Naive thymus-derived CD4-positive, alpha-beta T cell (primary cell): ENCODE data around the gene PCBD2. TPM values are rescaled to one million over a fixed set of nuclear protein-coding genes. Genes with fewer than 3 reads are reported as not detected.

Experiments used
- ATAC-seq: fragments of 150-1000 bp; cut with Tn5 transposase; 2 replicates; pipeline ENCODE4 v1.10.0; 2021; ENCODE audit warnings: mild to moderate bottlenecking, moderate library complexity
- CTCF ChIA-PET: fragments of 350-600 bp; sonication (Branson Sonifier 250); formaldehyde crosslinking; loops from one replicate; lab custom pipeline; 2021; ENCODE audit warnings: antibody characterized with exemption; lab: Charles Lee
- POLR2A ChIA-PET: fragments of 350-600 bp; sonication (Branson Sonifier 250); formaldehyde crosslinking; loops from one replicate; lab custom pipeline; 2021; ENCODE audit warnings: antibody characterized with exemption, inconsistent platforms; lab: Charles Lee
- DNase-seq, 9 donors: peaks; one replicate each; pipeline versions ENCODE4 v3.0.0 to v3.0.0-alpha.2; 2020 to 2022; ENCODE audit warnings: mixed read lengths in 1 of 9
- H3K27ac ChIP-seq: one replicate; pipeline ENCODE4 v1.7.0; 2013; ENCODE audit warnings: mild to moderate bottlenecking, low read depth, low read length, moderate library complexity
- H3K27me3 ChIP-seq, 2 donors: one replicate each; pipeline ENCODE4 v1.7.0; 2013; ENCODE audit warnings: low read length in 2 of 2, mild to moderate bottlenecking in 2 of 2, moderate library complexity in 2 of 2; ENCODE audit not compliant: control insufficient read depth in 2 of 2, insufficient read depth in 2 of 2
- H3K36me3 ChIP-seq, 3 experiments: 1 replicate in 2 of 3; 2 replicates in 1 of 3; pipeline ENCODE4 v1.7.0; 2013; ENCODE audit warnings: low read length in 3 of 3, mild to moderate bottlenecking in 3 of 3, moderate library complexity in 1 of 3; ENCODE audit not compliant: insufficient read depth in 3 of 3, control insufficient read depth in 2 of 3
- H3K4me1 ChIP-seq, 2 donors: one replicate each; pipeline ENCODE4 v1.7.0; 2013; ENCODE audit warnings: low read length in 2 of 2, mild to moderate bottlenecking in 2 of 2, moderate library complexity in 1 of 2; ENCODE audit not compliant: control insufficient read depth in 2 of 2, insufficient read depth in 2 of 2
- H3K4me3 ChIP-seq: 2 replicates; pipeline ENCODE4 v1.7.0; 2013; ENCODE audit warnings: mild to moderate bottlenecking, low read length
- H3K9me3 ChIP-seq, 3 experiments: 1 replicate in 2 of 3; 2 replicates in 1 of 3; pipeline ENCODE4 v1.7.0; 2013; ENCODE audit warnings: low read length in 3 of 3; ENCODE audit not compliant: control insufficient read depth in 2 of 3
- H3K27ac Mint-ChIP-seq, 9 donors: one replicate each; pipeline ENCODE4 v1.8.0; 2020 to 2022; ENCODE audit warnings: mixed read lengths in 9 of 9, mild to moderate bottlenecking in 8 of 9, moderate library complexity in 5 of 9, inconsistent platforms in 2 of 9
- H3K27me3 Mint-ChIP-seq, 5 donors: one replicate each; pipeline ENCODE4 v1.8.0; 2021 to 2022; ENCODE audit warnings: mixed read lengths in 5 of 5, mild to moderate bottlenecking in 1 of 5
- H3K36me3 Mint-ChIP-seq, 5 donors: one replicate each; pipeline ENCODE4 v1.8.0; 2020 to 2022; ENCODE audit warnings: mixed read lengths in 5 of 5, mild to moderate bottlenecking in 3 of 5, inconsistent platforms in 1 of 5
- H3K4me1 Mint-ChIP-seq, 7 donors: one replicate each; pipeline ENCODE4 v1.8.0; 2020 to 2022; ENCODE audit warnings: mixed read lengths in 7 of 7, mild to moderate bottlenecking in 3 of 7, inconsistent platforms in 1 of 7
- H3K4me3 Mint-ChIP-seq, 10 donors: one replicate each; pipeline ENCODE4 v1.8.0; 2020 to 2022; ENCODE audit warnings: mild to moderate bottlenecking in 10 of 10, mixed read lengths in 10 of 10, moderate library complexity in 6 of 10, inconsistent platforms in 2 of 10
- H3K9me3 Mint-ChIP-seq, 11 donors: one replicate each; pipeline ENCODE4 v1.8.0; 2020 to 2022; ENCODE audit warnings: mixed read lengths in 11 of 11, mild to moderate bottlenecking in 4 of 11, inconsistent platforms in 1 of 11, moderate library complexity in 1 of 11
- intact Hi-C, 2 donors: fragments of 100-400 bp; cut with micrococcal nuclease; formaldehyde crosslinking; loops; one replicate each; pipeline ENCODE4 v1.15.1; 2023
- polyA plus RNA-seq, 2 donors: library from polyadenylated mRNA; unstranded; fragments of 300-500 nt; fragmentation: Illumina TruSeq; gene quantifications; one replicate each; pipeline ENCODE4 v1.2.3, GENCODE V29; 2021
- total RNA-seq, 6 experiments: library from RNA in 5 of 6; stranded (reverse) in 5 of 6; gene quantifications; 1 replicate in 5 of 6; 2 replicates in 1 of 6; pipeline ENCODE4 v1.2.3 and lab custom pipeline; 2021 to 2026

PCBD2 gene
- total and polyA plus RNA-seq, 7 experiments from 2014 or later: 10.6 to 15.8 (median 14.3) TPM

- Histone ChIP-seq H3K4me1 (peaks cover 0 to 7% of the 10 kb centered on the region in 2 donors), H3K27ac (no peak overlapping the region), H3K27me3 (no peaks in the 10 kb centered on the region), H3K36me3 (no peaks in the 10 kb centered on the region), H3K4me3 (no peak overlapping the region), H3K9me3 (no peaks in the 10 kb centered on the region)
- peaks cover 0 to 15% (median 5%) of the 10 kb centered on the region in 11 donors for H3K9me3 Mint-ChIP-seq
- H3K36me3 Mint-ChIP-seq: peaks cover 0 to 26% (median 22%) of the 10 kb centered on the region in 5 donors
- H3K4me1 Mint-ChIP-seq: peaks cover 2 to 19% (median 9%) of the 10 kb centered on the region in 7 donors
- no peak for ATAC-seq
- H3K27ac Mint-ChIP-seq: no peak overlapping the region
- CTCF ChIA-PET: no interaction called here
- no peak for DNase-seq
- no peak overlapping the region for H3K4me3 Mint-ChIP-seq
- no peaks in the 10 kb centered on the region for H3K27me3 Mint-ChIP-seq
- intact Hi-C loops: no loop called here
- POLR2A ChIA-PET: no interaction called here
Measured at GRCh38 chr5:134958755-134959154, 53.8 kb downstream of the PCBD2 start.

DNA sequence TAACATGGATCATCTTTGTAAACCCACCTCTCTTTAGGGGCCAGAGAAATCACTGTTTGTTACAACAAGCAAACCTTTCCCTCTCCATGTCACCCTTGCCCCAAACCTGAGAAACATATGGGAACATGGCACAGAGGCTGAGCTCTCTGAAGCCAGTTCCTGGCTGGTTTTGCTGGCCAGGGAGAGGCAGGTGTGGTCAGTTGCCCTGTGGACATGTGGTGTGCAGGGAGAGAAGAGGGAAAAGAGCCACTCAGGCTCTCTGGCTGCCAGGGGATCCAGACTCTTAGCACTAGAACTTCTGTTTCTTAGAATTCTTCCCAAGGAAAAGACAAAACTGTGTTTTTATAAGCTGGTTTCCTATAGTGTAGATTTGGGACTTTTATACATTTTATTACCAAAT is 58.2 kb downstream of the PCBD2 start:
- Histone ChIP-seq H3K27me3 (no peaks in the 10 kb centered on the region), H3K9me3 (no peaks in the 10 kb centered on the region), H3K27ac (no peak overlapping the region), H3K4me1 (peaks cover 0 to 28% of the 10 kb centered on the region in 2 donors), H3K36me3 (no peaks in the 10 kb centered on the region), H3K4me3 (no peak overlapping the region)
- no peak overlapping the region for H3K4me3 Mint-ChIP-seq
- DNase-seq (no peak), ATAC-seq (no peak)
- POLR2A ChIA-PET: interaction anchor here (0.6 kb wide), 2 partner anchors 197 to 941 kb away, joined by 3 read pairs; no protein-coding TSS in a partner anchor
- H3K4me1 Mint-ChIP-seq: peaks cover 13 to 42% (median 31%) of the 10 kb centered on the region in 7 donors
- H3K27ac Mint-ChIP-seq: peak overlapping the region in 6 of 9 donors; percentile 28 to 94 (median 67)
- no peaks in the 10 kb centered on the region for H3K9me3 Mint-ChIP-seq
- CTCF ChIA-PET: no interaction called here
- H3K36me3 Mint-ChIP-seq: peaks cover 0 to 23% (median 18%) of the 10 kb centered on the region in 5 donors
- intact Hi-C loops: loop anchor here in 1 of 2 donors (10.0 kb wide), 1 partner anchor 72 kb away; the partner anchor contains the start of gene PITX1
- H3K27me3 Mint-ChIP-seq: no peaks in the 10 kb centered on the region

GRCh38 chr5:134964359-134965270 is 59.7 kb downstream of the PCBD2 start:
- H3K27ac ChIP-seq: peak overlapping the region; percentile 42
- ATAC-seq (peak; percentile 86), DNase-seq (peak in 7 of 9 donors; percentile 68 to 84 (median 79))
- peak overlapping the region in 9 of 10 donors; percentile 37 to 78 (median 67) for H3K4me3 Mint-ChIP-seq
- no peaks in the 10 kb centered on the region for H3K27me3 ChIP-seq
- peak overlapping the region; percentile 85 to 95 (median 94) for H3K27ac Mint-ChIP-seq
- CTCF ChIA-PET: no interaction called here
- no peak overlapping the region for H3K4me3 ChIP-seq
- H3K9me3 Mint-ChIP-seq: no peaks in the 10 kb centered on the region
- H3K4me1 Mint-ChIP-seq: peaks cover 13 to 39% (median 28%) of the 10 kb centered on the region in 7 donors
- intact Hi-C loops: loop anchor here (1.0 to 10.0 kb wide), 3 partner anchors 44 to 368 kb away; partner anchors contain the start of gene PITX1 (in 1 of the 2)
- no peaks in the 10 kb centered on the region for H3K9me3 ChIP-seq
- no peaks in the 10 kb centered on the region for H3K36me3 ChIP-seq
- no peaks in the 10 kb centered on the region for H3K27me3 Mint-ChIP-seq
- peaks cover 0 to 28% of the 10 kb centered on the region in 2 donors for H3K4me1 ChIP-seq
- POLR2A ChIA-PET: interaction anchor here (0.6 to 0.9 kb wide), 2 partner anchors 92 to 1016 kb away, joined by 3 to 4 read pairs; no protein-coding TSS in a partner anchor
- peaks cover 0 to 26% (median 19%) of the 10 kb centered on the region in 5 donors for H3K36me3 Mint-ChIP-seq

- no peaks in the 10 kb centered on the region for H3K27me3 Mint-ChIP-seq
- no peak for DNase-seq
Measured at GRCh38 chr5:134965271-134965825, 60.4 kb downstream of the PCBD2 start.

DNA sequence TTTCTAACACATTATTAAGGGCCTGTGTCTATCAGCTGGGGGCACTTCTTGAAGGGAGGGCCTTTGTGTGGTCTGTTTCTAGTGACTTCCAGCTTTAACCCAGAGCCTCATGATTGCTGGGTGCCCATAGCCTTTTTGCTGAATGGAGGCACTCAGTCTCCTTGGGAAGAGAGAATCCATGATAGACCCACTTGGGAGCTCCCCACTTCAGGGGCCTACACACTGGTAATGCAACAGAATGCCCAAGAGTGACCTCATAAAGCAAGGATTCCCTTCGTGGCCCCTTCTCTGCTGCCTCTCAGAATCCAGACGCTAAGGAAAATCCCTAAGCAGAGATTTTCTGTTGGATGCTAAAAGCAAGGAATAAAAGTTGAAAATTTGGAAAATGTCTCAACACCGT is 62.7 kb downstream of the PCBD2 start, which contains the start of gene CATSPER3:
CATSPER3 (plus strand) TSS at position 301 of the 400 bp plus-strand sequence; CDS start at position 386, 85 bp downstream.
- peaks cover 0 to 28% of the 10 kb centered on the region in 2 donors for H3K4me1 ChIP-seq
- Mint-ChIP-seq H3K9me3 (no peaks in the 10 kb centered on the region), H3K27ac (peak within 1 kb of the TSS in 3 of 9 donors; percentile 18 to 87 (median 31)), H3K4me1 (peaks cover 13 to 38% (median 32%) of the 10 kb centered on the region in 7 donors), H3K27me3 (no peaks in the 10 kb centered on the region), H3K4me3 (no peak within 1 kb of the TSS), H3K36me3 (peaks cover 4 to 27% (median 15%) of the 10 kb centered on the region in 5 donors)
- H3K27me3 ChIP-seq: no peaks in the 10 kb centered on the region
- H3K4me3 ChIP-seq: no peak within 1 kb of the TSS
- intact Hi-C loops: loop anchor here in 1 of 2 donors (10.0 kb wide), 1 partner anchor 67 kb away; the partner anchor contains the start of gene PITX1
- no peak for ATAC-seq
- DNase-seq: no peak
- ChIA-PET POLR2A (no interaction called here), CTCF (no interaction called here)
- no peaks in the 10 kb centered on the region for H3K9me3 ChIP-seq
- H3K27ac ChIP-seq: no peak within 1 kb of the TSS
- H3K36me3 ChIP-seq: no peaks in the 10 kb centered on the region

More at GRCh38 chr5:134965271-134965825, 60.4 kb downstream of the PCBD2 start:
- ChIA-PET POLR2A (interaction anchor here (0.6 to 0.9 kb wide), 2 partner anchors 93 to 1017 kb away, joined by 3 to 4 read pairs; no protein-coding TSS in a partner anchor), CTCF (no interaction called here)
- intact Hi-C loops: loop anchor here (2.0 to 10.0 kb wide), 2 partner anchors 45 to 69 kb away; partner anchors contain the start of gene PITX1 (in 1 of the 2)
- Mint-ChIP-seq H3K4me1 (peaks cover 13 to 39% (median 28%) of the 10 kb centered on the region in 7 donors), H3K9me3 (no peaks in the 10 kb centered on the region), H3K4me3 (peak overlapping the region in 8 of 10 donors; percentile 2 to 78 (median 58)), H3K36me3 (peaks cover 0 to 26% (median 19%) of the 10 kb centered on the region in 5 donors), H3K27ac (peak overlapping the region; percentile 85 to 95 (median 94))
- no peak overlapping the region for H3K27ac ChIP-seq
- peaks cover 0 to 28% of the 10 kb centered on the region in 2 donors for H3K4me1 ChIP-seq
- no peaks in the 10 kb centered on the region for H3K36me3 ChIP-seq
- H3K27me3 ChIP-seq: no peaks in the 10 kb centered on the region
- H3K4me3 ChIP-seq: no peak overlapping the region
- ATAC-seq: no peak
- H3K9me3 ChIP-seq: no peaks in the 10 kb centered on the region

GRCh38 chr5:134968055-134968454 is 63.1 kb downstream of the PCBD2 start:
- no peaks in the 10 kb centered on the region for H3K9me3 Mint-ChIP-seq
- intact Hi-C loops: loop anchor here in 1 of 2 donors (10.0 kb wide), 1 partner anchor 67 kb away; the partner anchor contains the start of gene PITX1
- ATAC-seq (no peak), DNase-seq (no peak)
- H3K27me3 Mint-ChIP-seq: no peaks in the 10 kb centered on the region
- H3K9me3 ChIP-seq: no peaks in the 10 kb centered on the region
- H3K27ac ChIP-seq: no peak overlapping the region
- H3K4me3 ChIP-seq: no peak overlapping the region
- ChIA-PET CTCF (no interaction called here), POLR2A (no interaction called here)
- H3K4me3 Mint-ChIP-seq: no peak overlapping the region
- peaks cover 0 to 27% of the 10 kb centered on the region in 2 donors for H3K4me1 ChIP-seq
- peaks cover 13 to 33% (median 30%) of the 10 kb centered on the region in 7 donors for H3K4me1 Mint-ChIP-seq
- no peaks in the 10 kb centered on the region for H3K27me3 ChIP-seq
- no peak overlapping the region for H3K27ac Mint-ChIP-seq
- H3K36me3 ChIP-seq: no peaks in the 10 kb centered on the region
- peaks cover 4 to 30% (median 15%) of the 10 kb centered on the region in 5 donors for H3K36me3 Mint-ChIP-seq
